Fibroblast of lung (primary cell): ENCODE measurements around the gene GPR162. TPM values are rescaled to one million over a fixed set of nuclear protein-coding genes. Genes with fewer than 3 reads are reported as not detected.
A peak's percentile ranks its signal among the peaks of the same experiment; 100 is the strongest.

Source experiments
- DNase-seq, 2 donors: peaks; one replicate each; pipeline versions ENCODE4 v3.0.0 to v3.0.0-alpha.2; 2010; ENCODE audit warnings: low read depth in 2 of 2
- H2AFZ ChIP-seq: 2 replicates; pipeline ENCODE4 v1.5.1; 2012; ENCODE audit warnings: low read length, control low read depth, inconsistent platforms
- H3K27ac ChIP-seq: 2 replicates; pipeline ENCODE4 v1.5.1; 2011; ENCODE audit warnings: low read length, control low read depth; ENCODE audit not compliant: insufficient read depth
- H3K27me3 ChIP-seq: 2 replicates; pipeline ENCODE4 v1.5.1; 2011; ENCODE audit warnings: mild to moderate bottlenecking, low read length; ENCODE audit not compliant: control insufficient read depth, insufficient read depth
- H3K36me3 ChIP-seq: 2 replicates; pipeline ENCODE4 v1.5.1; 2011; ENCODE audit warnings: low read length; ENCODE audit not compliant: control insufficient read depth, insufficient read depth
- H3K4me1 ChIP-seq: 2 replicates; pipeline ENCODE4 v1.5.1; 2011; ENCODE audit warnings: low read length; ENCODE audit not compliant: control insufficient read depth, insufficient read depth; ENCODE audit errors: extremely low read depth
- H3K4me2 ChIP-seq: 2 replicates; pipeline ENCODE4 v1.5.1; 2011; ENCODE audit warnings: low read length, control low read depth; ENCODE audit not compliant: insufficient read depth; ENCODE audit errors: extremely low read depth
- H3K4me3 ChIP-seq, 4 experiments: fragments of 200-600 bp in 1 of 4; sonication (generic) in 1 of 4; replicated peaks in 1 of 4; 2 replicates each; pipeline ENCODE4 v1.5.1; 2011 to 2016; ENCODE audit warnings: low read length in 4 of 4, low read depth in 3 of 4, mild to moderate bottlenecking in 3 of 4, control low read depth in 2 of 4, inconsistent platforms in 1 of 4, mixed read lengths in 1 of 4; ENCODE audit not compliant: insufficient read depth in 1 of 4; ENCODE audit errors: control extremely low read depth in 1 of 4
- H3K79me2 ChIP-seq: 2 replicates; pipeline ENCODE4 v1.5.1; 2012; ENCODE audit warnings: mild to moderate bottlenecking, low read length, inconsistent platforms; ENCODE audit not compliant: control insufficient read depth, insufficient read depth
- H3K9ac ChIP-seq: 2 replicates; pipeline ENCODE4 v1.5.1; 2011; ENCODE audit warnings: mild to moderate bottlenecking, low read length, control low read depth; ENCODE audit not compliant: insufficient read depth
- H3K9me3 ChIP-seq: 2 replicates; pipeline ENCODE4 v1.5.1; 2012; ENCODE audit warnings: low read depth, low read length; ENCODE audit not compliant: control insufficient read depth, insufficient read depth
- H4K20me1 ChIP-seq: 2 replicates; pipeline ENCODE4 v1.5.1; 2011; ENCODE audit warnings: low read length; ENCODE audit not compliant: control insufficient read depth, insufficient read depth; ENCODE audit errors: extremely low read depth
- EZH2 ChIP-seq: IDR thresholded peaks from 2 replicates; pipeline ENCODE4 v1.5.1; 2012; ENCODE audit warnings: low read length, control low read depth, mild to moderate bottlenecking; ENCODE audit errors: missing control alignments
- polyA plus RNA-seq, 2 donors: library from polyadenylated mRNA; depleted of rRNA in 1 of 2; stranded (reverse) in 1 of 2; unstranded in 1 of 2; fragments of >200 nt; gene quantifications; 2 replicates each; pipeline ENCODE4 v1.2.1, GENCODE V29; 2011 to 2012; ENCODE audit warnings: missing spikeins in 1 of 2
- total RNA-seq: library from RNA; depleted of rRNA; stranded (reverse); fragments of >200 nt; gene quantifications from 2 replicates; pipeline ENCODE4 v1.2.1, GENCODE V29; 2014
- TF ChIP-seq, protein P1 (sequence below), 2 donors: IDR thresholded peaks in 1 of 2; conservative IDR thresholded peaks in 1 of 2; 1 replicate in 1 of 2; 2 replicates in 1 of 2; pipeline ENCODE4 v1.5.1; 2011 to 2012; ENCODE audit warnings: low read length in 2 of 2, control low read depth in 1 of 2, inconsistent platforms in 1 of 2, low read depth in 1 of 2, mild to moderate bottlenecking in 1 of 2

Gene GPR162
- total and polyA plus RNA-seq, 2 donors (not counting 1 experiment from before 2014, with no cell fraction given) = 5.6 to 11.1 TPM

DNA sequence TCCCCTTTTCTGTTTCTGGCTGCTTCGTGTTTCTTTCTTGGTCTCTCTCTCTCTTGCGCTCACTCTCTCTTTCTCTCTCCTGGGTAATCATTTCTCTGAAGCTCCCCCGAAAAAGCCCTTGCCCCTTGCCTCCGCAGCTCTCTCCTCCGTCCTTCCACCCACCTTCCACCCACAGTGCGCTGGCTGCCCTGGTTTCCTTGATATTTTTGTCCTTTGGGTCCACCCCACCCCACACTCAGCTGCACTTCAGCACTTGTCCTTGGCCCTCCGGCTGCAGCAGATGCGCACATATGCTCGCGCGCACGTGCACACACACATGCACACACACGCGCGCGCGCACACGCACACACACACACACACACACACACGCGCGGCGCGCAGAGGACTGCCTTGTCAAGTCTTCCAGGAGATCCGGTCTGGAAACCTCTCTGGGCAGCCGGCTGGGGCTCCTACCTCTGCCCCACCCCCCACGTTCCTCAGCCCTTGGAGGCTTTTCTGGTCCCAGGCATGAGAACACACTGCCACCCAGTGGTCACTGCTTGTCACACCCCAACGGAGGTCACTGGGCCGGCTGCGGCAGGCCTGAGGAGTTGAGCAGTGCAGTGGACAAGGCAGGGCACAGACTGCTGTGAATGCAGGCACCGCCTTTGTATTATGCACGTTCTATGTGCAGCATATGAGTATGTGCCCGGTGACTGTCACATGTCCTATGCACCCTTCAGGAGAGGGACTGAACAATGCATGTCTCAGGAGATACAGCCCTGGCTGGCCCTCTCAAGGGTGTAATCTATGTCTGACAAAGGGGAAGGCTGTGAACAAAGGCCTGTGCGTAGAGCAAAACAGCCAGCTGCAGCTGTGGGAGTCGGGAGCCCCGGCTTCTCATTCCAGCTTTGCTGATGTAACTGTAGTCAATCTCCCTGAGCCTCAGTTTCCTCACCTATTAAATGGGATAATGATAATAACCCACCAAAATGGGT, 42.8 kb upstream of the GPR162 start:
- TF ChIP-seq EZH2 = no peak
- TF ChIP-seq, protein P1, sequence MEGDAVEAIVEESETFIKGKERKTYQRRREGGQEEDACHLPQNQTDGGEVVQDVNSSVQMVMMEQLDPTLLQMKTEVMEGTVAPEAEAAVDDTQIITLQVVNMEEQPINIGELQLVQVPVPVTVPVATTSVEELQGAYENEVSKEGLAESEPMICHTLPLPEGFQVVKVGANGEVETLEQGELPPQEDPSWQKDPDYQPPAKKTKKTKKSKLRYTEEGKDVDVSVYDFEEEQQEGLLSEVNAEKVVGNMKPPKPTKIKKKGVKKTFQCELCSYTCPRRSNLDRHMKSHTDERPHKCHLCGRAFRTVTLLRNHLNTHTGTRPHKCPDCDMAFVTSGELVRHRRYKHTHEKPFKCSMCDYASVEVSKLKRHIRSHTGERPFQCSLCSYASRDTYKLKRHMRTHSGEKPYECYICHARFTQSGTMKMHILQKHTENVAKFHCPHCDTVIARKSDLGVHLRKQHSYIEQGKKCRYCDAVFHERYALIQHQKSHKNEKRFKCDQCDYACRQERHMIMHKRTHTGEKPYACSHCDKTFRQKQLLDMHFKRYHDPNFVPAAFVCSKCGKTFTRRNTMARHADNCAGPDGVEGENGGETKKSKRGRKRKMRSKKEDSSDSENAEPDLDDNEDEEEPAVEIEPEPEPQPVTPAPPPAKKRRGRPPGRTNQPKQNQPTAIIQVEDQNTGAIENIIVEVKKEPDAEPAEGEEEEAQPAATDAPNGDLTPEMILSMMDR (conservative IDR thresholded peaks at IDR 0.05 in 1 of 2, IDR thresholded peaks at IDR 0.05 in 1 of 2; ENCODE audit: low read depth in 1 of 2, low read length in 2 of 2) = peak; percentile 87
- Histone ChIP-seq H4K20me1 (no peaks in the 10 kb centered on the region), H2AFZ (peak overlapping the region; percentile 70), H3K79me2 (no peaks in the 10 kb centered on the region), H3K4me2 (peak overlapping the region; percentile 96), H3K27me3 (no peaks in the 10 kb centered on the region), H3K4me1 (peaks cover 3% of the 10 kb centered on the region), H3K4me3 (peak overlapping the region; percentile 30 to 51 (median 42)), H3K27ac (no peak overlapping the region), H3K9me3 (no peaks in the 10 kb centered on the region), H3K36me3 (no peaks in the 10 kb centered on the region), H3K9ac (no peak overlapping the region)
- peak; percentile 89 to 94 for DNase-seq

DNA sequence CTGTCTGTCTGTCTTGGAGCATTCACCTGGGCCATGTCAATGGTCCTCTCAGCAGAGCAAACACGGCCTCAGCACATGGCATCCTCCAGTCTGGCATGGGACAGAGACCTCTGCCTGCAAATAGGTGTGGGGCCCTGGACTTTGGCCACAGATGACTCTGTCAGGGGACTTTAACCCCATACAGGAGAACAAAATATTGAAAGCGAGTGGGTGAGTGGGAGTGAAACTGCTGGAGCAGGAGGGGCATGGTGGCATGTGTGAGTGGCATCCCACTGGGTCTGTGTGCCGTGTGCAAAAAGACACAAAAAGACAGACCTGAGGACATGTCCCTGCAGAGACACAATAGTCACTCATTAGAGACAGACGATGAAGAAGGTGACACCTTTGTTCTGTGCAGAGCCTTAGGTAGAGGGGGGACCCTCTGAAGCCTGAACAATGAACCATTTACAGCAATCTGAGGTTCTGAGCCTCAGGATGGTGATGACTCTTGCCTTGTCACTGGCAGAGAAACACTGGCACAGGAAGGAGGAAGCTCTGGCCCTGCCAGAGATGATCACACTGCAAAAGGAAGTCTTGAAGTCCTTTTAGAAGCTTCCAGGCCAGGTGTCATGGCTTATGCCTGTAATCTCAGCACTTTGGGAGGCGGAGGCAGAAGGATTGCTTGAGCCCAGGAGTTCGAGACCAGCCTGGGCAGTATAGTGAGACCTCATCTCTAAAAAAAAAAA, 41.8 kb upstream of the GPR162 start:
- TF ChIP-seq, protein P1 (conservative IDR thresholded peaks at IDR 0.05 in 1 of 2, IDR thresholded peaks at IDR 0.05 in 1 of 2; ENCODE audit: low read depth in 1 of 2, low read length in 2 of 2) = no peak
- TF ChIP-seq EZH2 = no peak
- DNase-seq = no peak
- Histone ChIP-seq H3K4me2 (no peak overlapping the region), H3K9ac (no peak overlapping the region), H3K9me3 (no peaks in the 10 kb centered on the region), H3K4me3 (no peak overlapping the region), H3K27ac (no peak overlapping the region), H3K36me3 (no peaks in the 10 kb centered on the region), H3K4me1 (peaks cover 3% of the 10 kb centered on the region), H3K27me3 (no peaks in the 10 kb centered on the region), H3K79me2 (no peaks in the 10 kb centered on the region), H2AFZ (no peak overlapping the region), H4K20me1 (no peaks in the 10 kb centered on the region)

DNA sequence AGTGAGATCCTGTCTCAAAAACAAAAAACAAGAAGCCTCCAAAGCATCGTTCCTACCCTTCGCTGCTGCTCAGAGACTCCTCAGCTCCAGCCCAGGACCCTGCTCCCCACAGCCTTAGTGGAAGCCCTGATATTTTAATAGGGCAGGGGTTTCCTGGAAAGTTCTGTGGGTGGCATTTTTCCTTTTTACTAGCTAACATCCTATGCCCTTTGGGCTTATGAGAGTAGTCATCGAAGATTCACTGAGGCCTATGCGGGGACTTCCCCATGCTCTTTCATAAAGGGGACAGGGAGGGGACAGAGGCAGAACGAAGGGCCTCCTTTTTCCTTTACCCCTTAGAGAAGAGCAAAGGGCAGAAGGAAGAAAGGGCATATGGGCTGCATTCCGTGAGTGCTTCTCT, 41.0 kb upstream of the GPR162 start:
- no peak for DNase-seq
- Histone ChIP-seq H3K27me3 (no peaks in the 10 kb centered on the region), H3K9ac (no peak overlapping the region), H3K36me3 (no peaks in the 10 kb centered on the region), H3K79me2 (no peaks in the 10 kb centered on the region), H3K4me1 (peaks cover 3% of the 10 kb centered on the region), H3K4me2 (no peak overlapping the region), H3K4me3 (no peak overlapping the region), H4K20me1 (no peaks in the 10 kb centered on the region), H3K9me3 (no peaks in the 10 kb centered on the region), H2AFZ (no peak overlapping the region), H3K27ac (no peak overlapping the region)
- no peak for TF ChIP-seq EZH2
- TF ChIP-seq, protein P1 (conservative IDR thresholded peaks at IDR 0.05 in 1 of 2, IDR thresholded peaks at IDR 0.05 in 1 of 2; ENCODE audit: low read depth in 1 of 2, low read length in 2 of 2) = no peak
